CD14-positive monocyte (primary cell): ENCODE data around the gene AGO1. TPM values are rescaled to one million over a fixed set of nuclear protein-coding genes. Genes with fewer than 3 reads are reported as not detected.
A peak's percentile ranks its signal among the peaks of the same experiment; 100 is the strongest.

Source experiments
- DNase-seq, 3 donors: peaks; one replicate each; pipeline ENCODE4 v3.0.0-alpha.2; 2011 to 2022
- H2AFZ ChIP-seq: 2 replicates; pipeline ENCODE4 v1.6.0; 2012; ENCODE audit warnings: mild to moderate bottlenecking, low read depth, low read length, inconsistent platforms; ENCODE audit not compliant: insufficient read depth, poor library complexity, severe bottlenecking
- H3K27ac ChIP-seq, 2 donors: 1 replicate in 1 of 2; 2 replicates in 1 of 2; pipeline ENCODE4 v1.5.1; 2012 to 2013; ENCODE audit warnings: low read length in 2 of 2, control low read depth in 1 of 2, inconsistent platforms in 1 of 2, low read depth in 1 of 2, mild to moderate bottlenecking in 1 of 2
- H3K27me3 ChIP-seq, 2 donors: one replicate each; pipeline versions ENCODE4 v1.6.0 to v1.6.1; 2011 to 2013; ENCODE audit warnings: low read length in 2 of 2; ENCODE audit not compliant: control insufficient read depth in 2 of 2, insufficient read depth in 2 of 2
- H3K36me3 ChIP-seq, 2 donors: replicated peaks in 1 of 2; 1 replicate in 1 of 2; 2 replicates in 1 of 2; pipeline versions ENCODE4 v1.5.1 to v1.6.1; 2012 to 2013; ENCODE audit warnings: low read length in 2 of 2, control low read depth in 1 of 2, inconsistent platforms in 1 of 2, mild to moderate bottlenecking in 1 of 2; ENCODE audit not compliant: insufficient read depth in 2 of 2, control insufficient read depth in 1 of 2
- H3K4me1 ChIP-seq, 2 donors: 1 replicate in 1 of 2; 2 replicates in 1 of 2; pipeline versions ENCODE4 v1.5.1 to v1.6.1; 2012 to 2013; ENCODE audit warnings: low read length in 2 of 2, control low read depth in 1 of 2, inconsistent platforms in 1 of 2, mild to moderate bottlenecking in 1 of 2, moderate library complexity in 1 of 2; ENCODE audit not compliant: insufficient read depth in 2 of 2, control insufficient read depth in 1 of 2
- H3K4me2 ChIP-seq: replicated peaks from 2 replicates; pipeline ENCODE3; 2012; ENCODE audit warnings: low read length, moderate library complexity, mild to moderate bottlenecking; ENCODE audit not compliant: poor library complexity, severe bottlenecking; ENCODE audit errors: extremely low read depth
- H3K4me3 ChIP-seq, 3 experiments: fragments of 200-600 bp in 1 of 3; sonication (generic) in 1 of 3; replicated peaks in 1 of 3; 1 replicate in 2 of 3; 2 replicates in 1 of 3; pipeline ENCODE4 v1.5.1; 2011 to 2013; ENCODE audit warnings: low read length in 3 of 3, mild to moderate bottlenecking in 3 of 3, control low read depth in 2 of 3, low read depth in 2 of 3, inconsistent platforms in 1 of 3, moderate library complexity in 1 of 3
- H3K79me2 ChIP-seq: 2 replicates; pipeline ENCODE4 v1.6.0; 2012; ENCODE audit warnings: mild to moderate bottlenecking, control low read depth, inconsistent platforms, low read length, moderate library complexity; ENCODE audit not compliant: insufficient read depth
- H3K9ac ChIP-seq: 2 replicates; pipeline ENCODE4 v1.6.0; 2017; ENCODE audit warnings: low read length, mild to moderate bottlenecking; ENCODE audit not compliant: insufficient read depth, poor library complexity, severe bottlenecking
- H3K9me3 ChIP-seq, 2 donors: replicated peaks in 1 of 2; 1 replicate in 1 of 2; 2 replicates in 1 of 2; pipeline versions ENCODE4 v1.5.1 to v1.6.1; 2012 to 2013; ENCODE audit warnings: low read length in 2 of 2, control low read depth in 1 of 2; ENCODE audit not compliant: control insufficient read depth in 1 of 2, insufficient read depth in 1 of 2
- H4K20me1 ChIP-seq: 2 replicates; pipeline ENCODE4 v1.6.0; 2012; ENCODE audit warnings: mild to moderate bottlenecking, low read length, control low read depth, moderate library complexity; ENCODE audit not compliant: insufficient read depth
- H3K27ac Mint-ChIP-seq, 7 donors: one replicate each; pipeline ENCODE4 v1.8.0; 2020; ENCODE audit warnings: mild to moderate bottlenecking in 7 of 7, mixed read lengths in 7 of 7, moderate library complexity in 6 of 7, inconsistent platforms in 2 of 7
- H3K27me3 Mint-ChIP-seq, 3 donors: one replicate each; pipeline ENCODE4 v1.8.0; 2021 to 2022; ENCODE audit warnings: low read depth in 3 of 3, mild to moderate bottlenecking in 3 of 3, mixed read lengths in 3 of 3, moderate library complexity in 3 of 3, inconsistent platforms in 1 of 3
- H3K36me3 Mint-ChIP-seq, 2 donors: one replicate each; pipeline ENCODE4 v1.8.0; 2020; ENCODE audit warnings: mixed read lengths in 2 of 2, inconsistent platforms in 1 of 2, mild to moderate bottlenecking in 1 of 2
- H3K4me1 Mint-ChIP-seq: one replicate; pipeline ENCODE4 v1.8.0; 2020; ENCODE audit warnings: mild to moderate bottlenecking, mixed read lengths
- H3K4me3 Mint-ChIP-seq, 2 donors: one replicate each; pipeline ENCODE4 v1.8.0; 2020; ENCODE audit warnings: mild to moderate bottlenecking in 2 of 2, mixed read lengths in 2 of 2, moderate library complexity in 1 of 2
- H3K9me3 Mint-ChIP-seq, 7 donors: one replicate each; pipeline ENCODE4 v1.8.0; 2020 to 2022; ENCODE audit warnings: mixed read lengths in 7 of 7, mild to moderate bottlenecking in 6 of 7, moderate library complexity in 6 of 7, inconsistent platforms in 2 of 7
- CTCF ChIP-seq: fragments of 200-600 bp; IDR thresholded peaks from one replicate; pipeline ENCODE4 v1.8.0; 2022; ENCODE audit warnings: antibody characterized with exemption, mild to moderate bottlenecking
- WGBS: methylation state at CpG from one replicate; pipeline ENCODE4 v1.1.5; 2013; ENCODE audit warnings: missing lambda C conversion rate; ENCODE audit not compliant: insufficient coverage; 5-methylcytosine and 5-hydroxymethylcytosine counted together
- intact Hi-C, 2 donors: fragments of 100-400 bp; cut with micrococcal nuclease; formaldehyde crosslinking; loops; one replicate each; pipeline versions ENCODE4 v1.15.0 to v1.15.1; 2023
- polyA plus RNA-seq, 3 donors: library from polyadenylated mRNA; depleted of rRNA in 1 of 3; unstranded in 2 of 3; stranded (reverse) in 1 of 3; fragments of 300-500 nt in 2 of 3; fragments of >200 nt in 1 of 3; fragmentation: Illumina TruSeq in 2 of 3; gene quantifications; 1 replicate in 2 of 3; 2 replicates in 1 of 3; pipeline ENCODE4 v1.2.3, GENCODE V29; 2012 to 2021

Gene AGO1
- polyA plus RNA-seq, 3 donors = 10.9 to 19.4 (median 13.9) TPM

DNA sequence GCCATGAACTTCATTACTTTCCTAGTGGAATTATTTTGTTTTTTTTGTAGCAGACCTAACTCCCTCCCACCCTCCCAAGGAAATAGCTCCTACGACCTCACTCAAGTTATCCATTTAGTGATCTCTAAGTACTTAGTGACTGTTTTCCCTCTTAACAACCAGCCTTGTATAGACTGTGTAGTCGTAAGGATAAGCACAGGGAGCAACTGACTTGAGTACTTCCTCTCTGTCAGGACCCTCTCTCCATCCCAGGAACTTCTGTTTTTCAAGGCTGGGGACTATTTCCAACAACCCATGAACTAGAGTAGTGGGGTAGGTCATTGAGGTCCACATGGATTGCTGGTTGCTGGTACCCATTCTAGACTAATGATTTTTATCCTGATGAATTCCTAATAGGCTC, 1.9 kb downstream of the AGO1 start:
- Histone ChIP-seq H3K4me3 (peak overlapping the region in 1 of 3 experiments; percentile 98), H3K4me2 (peak overlapping the region; percentile 100), H3K27ac (peak overlapping the region in 1 of 2 donors; percentile 54), H3K36me3 (peaks cover 7 to 10% of the 10 kb centered on the region in 2 donors), H3K9ac (no peak overlapping the region), H2AFZ (no peak overlapping the region), H3K9me3 (no peaks in the 10 kb centered on the region), H3K79me2 (peaks cover 65% of the 10 kb centered on the region), H4K20me1 (peaks cover 38% of the 10 kb centered on the region), H3K4me1 (peaks cover 65 to 66% of the 10 kb centered on the region in 2 donors), H3K27me3 (no peaks in the 10 kb centered on the region)
- TF ChIP-seq CTCF = no peak
- intact Hi-C loops = loop anchor here (5.0 kb wide), 2 partner anchors 37 to 47 kb away; partner anchors contain the start of gene AGO3 (in 1 of the 2)
- Mint-ChIP-seq H3K27ac (peak overlapping the region in 4 of 7 donors; percentile 34 to 75 (median 68)), H3K36me3 (peaks cover 13 to 16% of the 10 kb centered on the region in 2 donors), H3K27me3 (peaks cover 0 to 6% (median 0%) of the 10 kb centered on the region in 3 donors), H3K9me3 (no peaks in the 10 kb centered on the region), H3K4me3 (peak overlapping the region in 1 of 2 donors; percentile 41), H3K4me1 (peaks cover 66% of the 10 kb centered on the region)
- DNase-seq = peak in 2 of 3 donors; percentile 48
- WGBS = no CpG with 5 or more reads among the region's 2 CpGs

DNA sequence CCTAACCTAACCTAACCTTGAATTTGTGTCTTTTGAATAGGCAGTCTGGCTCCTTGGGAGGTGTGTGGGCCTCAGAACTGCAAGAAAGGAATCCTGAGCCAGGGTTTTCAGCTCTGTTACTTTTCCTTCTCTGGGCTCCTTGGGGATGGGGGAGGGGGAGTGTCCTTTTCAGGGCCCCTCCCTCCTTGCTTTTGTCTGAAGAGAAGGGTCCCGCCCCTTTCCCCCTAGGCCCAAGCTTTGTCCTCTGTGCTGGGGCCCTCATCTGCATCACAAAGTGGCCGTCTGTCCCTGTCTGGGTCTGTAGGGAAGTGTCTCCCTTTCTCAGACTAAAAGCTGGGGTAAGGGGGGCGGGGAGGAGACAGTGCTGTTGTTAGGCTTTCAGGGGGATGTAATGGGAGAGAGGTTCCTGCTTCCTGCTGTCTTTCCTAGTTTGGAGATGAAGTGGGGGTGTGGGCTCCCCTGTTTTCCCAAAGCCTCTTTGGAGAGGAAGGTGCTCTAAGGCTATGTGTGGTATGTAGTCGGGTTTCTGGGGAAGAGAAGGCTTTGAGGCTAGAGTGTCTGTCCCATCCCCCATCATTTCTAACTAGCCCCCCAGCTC, 3.1 kb downstream of the AGO1 start:
- H3K36me3 Mint-ChIP-seq = peaks cover 24 to 25% of the 10 kb centered on the region in 2 donors
- no peaks in the 10 kb centered on the region for H3K9me3 Mint-ChIP-seq
- Histone ChIP-seq H3K4me3 (peak overlapping the region in 1 of 3 experiments; percentile 37), H4K20me1 (peaks cover 38% of the 10 kb centered on the region), H3K9ac (peak overlapping the region; percentile 6), H2AFZ (no peak overlapping the region), H3K4me1 (peaks cover 65 to 66% of the 10 kb centered on the region in 2 donors), H3K27me3 (no peaks in the 10 kb centered on the region), H3K4me2 (peak overlapping the region; percentile 45), H3K36me3 (peaks cover 18 to 21% of the 10 kb centered on the region in 2 donors), H3K9me3 (no peaks in the 10 kb centered on the region), H3K79me2 (peaks cover 74% of the 10 kb centered on the region), H3K27ac (peak overlapping the region; percentile 15 to 54)
- peak overlapping the region; percentile 51 to 90 (median 85) for H3K27ac Mint-ChIP-seq
- 0% methylated on average over 1 of the region's 4 CpGs for WGBS
- H3K4me1 Mint-ChIP-seq = peaks cover 66% of the 10 kb centered on the region
- peak overlapping the region; percentile 58 to 72 for H3K4me3 Mint-ChIP-seq
- DNase-seq = no peak
- TF ChIP-seq CTCF = no peak
- intact Hi-C loops = loop anchor here in 1 of 2 donors (5.0 kb wide), 1 partner anchor 36 kb away; no protein-coding TSS in a partner anchor
- peaks cover 0 to 5% (median 0%) of the 10 kb centered on the region in 3 donors for H3K27me3 Mint-ChIP-seq
